Stimulated activated CD4-positive, alpha-beta T cell treated with anti-CD3 and anti-CD28 coated beads, TNF-alpha, amount 100 ng/mL, for 1 hour (primary cell): ENCODE data around the gene FXYD1.

ENCODE experiments used
- DNase-seq, 3 donors: peaks; one replicate each; pipeline ENCODE4 v3.0.0-alpha.2; 2020; ENCODE audit warnings: low read depth in 3 of 3, low spot score in 1 of 3

Gene FXYD1

GRCh38 chr19:35160629-35161433 is 22.2 kb downstream of the FXYD1 start:
- DNase-seq, result no peak

- DNase-seq, result no peak
Observed at GRCh38 chr19:35161434-35161743, 22.8 kb downstream of the FXYD1 start.

GRCh38 chr19:35162471-35163326 is 24.1 kb downstream of the FXYD1 start:
- DNase-seq, result no peak

- DNase-seq, result no peak
Observed at GRCh38 chr19:35164418-35164817, 25.8 kb downstream of the FXYD1 start.

GRCh38 chr19:35165200-35166058 is 26.8 kb downstream of the FXYD1 start:
- no peak for DNase-seq

- DNase-seq, result no peak
Observed at GRCh38 chr19:35166100-35167063, 27.8 kb downstream of the FXYD1 start.

GRCh38 chr19:35167251-35168119 is 28.9 kb downstream of the FXYD1 start:
- DNase-seq, result no peak

- no peak for DNase-seq
Observed at GRCh38 chr19:35168196-35168595, 29.6 kb downstream of the FXYD1 start.

GRCh38 chr19:35169221-35169995 is 30.8 kb downstream of the FXYD1 start:
- no peak for DNase-seq

GRCh38 chr19:35170359-35171061 is 31.9 kb downstream of the FXYD1 start:
- no peak for DNase-seq

GRCh38 chr19:35171730-35172129 is 33.1 kb downstream of the FXYD1 start:
- no peak for DNase-seq

- DNase-seq, result no peak
Observed at GRCh38 chr19:35174226-35174625, 35.6 kb downstream of the FXYD1 start.

GRCh38 chr19:35176181-35176570 is 37.6 kb downstream of the FXYD1 start:
- DNase-seq, result no peak

- no peak for DNase-seq
Observed at GRCh38 chr19:35177377-35178274, 39.0 kb downstream of the FXYD1 start.

- DNase-seq, result no peak
Observed at GRCh38 chr19:35178701-35179100, 40.1 kb downstream of the FXYD1 start.

- no peak for DNase-seq
Observed at GRCh38 chr19:35179830-35180229, 41.2 kb downstream of the FXYD1 start.

GRCh38 chr19:35181387-35181786 is 42.8 kb downstream of the FXYD1 start:
- DNase-seq, result no peak
